IgD-negative memory B cell (primary cell): ENCODE data around the gene ZNF99. TPM values are rescaled to one million over a fixed set of nuclear protein-coding genes. Genes with fewer than 3 reads are reported as not detected.
"Not testable (repeated sequence)": the region's sequence is repeated elsewhere in the genome, so short reads cannot be mapped to it uniquely, and the experiment has no call there.

Experiments
- H3K27ac Mint-ChIP-seq, 3 donors: one replicate each; pipeline ENCODE4 v1.8.0; 2020 to 2022; ENCODE audit warnings: mild to moderate bottlenecking in 3 of 3, mixed read lengths in 3 of 3, moderate library complexity in 1 of 3
- H3K27me3 Mint-ChIP-seq: one replicate; pipeline ENCODE4 v1.8.0; 2021; ENCODE audit warnings: mixed read lengths
- H3K36me3 Mint-ChIP-seq: one replicate; pipeline ENCODE4 v1.8.0; 2020; ENCODE audit warnings: mild to moderate bottlenecking, mixed read lengths
- H3K4me1 Mint-ChIP-seq, 3 donors: one replicate each; pipeline ENCODE4 v1.8.0; 2020 to 2022; ENCODE audit warnings: mixed read lengths in 3 of 3, mild to moderate bottlenecking in 1 of 3
- H3K4me3 Mint-ChIP-seq, 4 donors: one replicate each; pipeline ENCODE4 v1.8.0; 2020 to 2022; ENCODE audit warnings: mild to moderate bottlenecking in 4 of 4, mixed read lengths in 4 of 4, moderate library complexity in 3 of 4
- H3K9me3 Mint-ChIP-seq, 3 donors: one replicate each; pipeline ENCODE4 v1.8.0; 2020 to 2021; ENCODE audit warnings: mixed read lengths in 3 of 3, mild to moderate bottlenecking in 1 of 3
- polyA plus RNA-seq: library from polyadenylated mRNA; unstranded; fragments of 300-500 nt; fragmentation: Illumina TruSeq; gene quantifications from one replicate; pipeline ENCODE4 v1.2.3, GENCODE V29; 2021

ZNF99 gene
- polyA plus RNA-seq, 1 donor from 2014 or later, result not detected

GRCh38 chr19:22702661-22703060 lies 81.3 kb downstream of the ZNF99 start:
- not testable (repeated sequence) for H3K4me3 Mint-ChIP-seq, H3K27ac Mint-ChIP-seq, H3K36me3 Mint-ChIP-seq, H3K27me3 Mint-ChIP-seq, H3K4me1 Mint-ChIP-seq
- peaks cover 2 to 12% (median 6%) of the 10 kb centered on the region in 3 donors for H3K9me3 Mint-ChIP-seq

Other genes with a start within 250 kb of the ZNF99 start
- gene ZNF492, start 149.8 kb downstream of the ZNF99 start, polyA plus RNA-seq, result 0.11 TPM
- gene ZNF723, start 48.1 kb upstream of the ZNF99 start, polyA plus RNA-seq, result not detected
- not detected for gene ZNF728, start 219.0 kb upstream of the ZNF99 start, polyA plus RNA-seq